ENCODE measurements around the gene KCTD17. TPM values are rescaled to one million over a fixed set of nuclear protein-coding genes. Genes with fewer than 3 reads are reported as not detected.

KCTD17 gene
- total RNA-seq, 1 experiment from 2014 or later: 29.4 TPM

DNA sequence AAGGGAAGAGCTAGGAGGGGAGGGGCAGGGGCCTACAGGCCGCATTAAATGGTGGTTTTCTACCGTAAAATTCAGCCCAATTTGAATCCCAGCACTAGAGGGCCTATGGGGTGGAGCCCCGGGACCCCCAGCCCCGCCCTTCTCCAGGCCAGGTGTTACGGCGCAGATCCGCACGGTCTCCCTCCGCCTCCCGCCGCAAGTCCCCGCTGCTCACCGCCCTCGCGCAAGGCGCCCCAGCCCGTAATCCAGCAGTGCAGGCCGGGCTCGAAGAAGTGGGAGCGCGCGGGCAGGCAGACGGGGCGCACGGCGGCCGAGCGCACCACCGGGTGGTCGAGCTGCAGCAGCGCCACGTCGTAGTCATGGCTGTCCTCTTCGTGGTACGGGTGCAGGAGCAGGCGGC, 17.3 kb downstream of the KCTD17 start:
- Mint-ChIP-seq H3K27me3 (ENCODE audit: low read depth) (peaks cover 39% of the 10 kb centered on the region), H3K9me3 (no peaks in the 10 kb centered on the region), H3K4me1 (peaks cover 2% of the 10 kb centered on the region; the same call in 1 of the 2 replicates), H3K36me3 (no peaks in the 10 kb centered on the region), H3K4me3 (peak overlapping the region; percentile 45), H3K27ac (no peak overlapping the region)
- ChIA-PET CTCF (interaction anchor here (0.7 to 2.3 kb wide), 13 partner anchors 13 to 389 kb away, joined by 3 to 8 read pairs (median 4); partner anchors contain the start of gene KCTD17), POLR2A (no interaction called here)
- peak; percentile 78 for DNase-seq (ENCODE audit: low spot score)
- ATAC-seq: peak; percentile 91
- TF ChIP-seq OVOL2 (CRISPR knock-in tag; IDR thresholded peaks at IDR 0.05; ENCODE audit: borderline replicate concordance) (no peak), GABPB1 (CRISPR knock-in tag; IDR thresholded peaks at IDR 0.05) (no peak), ZNF423 (CRISPR knock-in tag; IDR thresholded peaks at IDR 0.05) (peak; percentile 46; the same call in 1 of the 2 replicates), FOXJ3 (CRISPR knock-in tag; IDR thresholded peaks at IDR 0.05; ENCODE audit: borderline replicate concordance) (no peak), ZNF416 (CRISPR knock-in tag; IDR thresholded peaks at IDR 0.05) (no peak), JUN (CRISPR knock-in tag; IDR thresholded peaks at IDR 0.05) (no peak), TP53 (CRISPR knock-in tag; IDR thresholded peaks at IDR 0.05) (peak; percentile 74), ELF4 (CRISPR knock-in tag; IDR thresholded peaks at IDR 0.05; ENCODE audit: low read depth) (no peak), EMX1 (CRISPR knock-in tag; IDR thresholded peaks at IDR 0.05) (0 out of 2 replicates have a peak, but pooled peaks have one; percentile 55), GRHL2 (CRISPR knock-in tag; IDR thresholded peaks at IDR 0.05; ENCODE audit: insufficient replicate concordance, severe bottlenecking) (no peak), ZBTB21 (CRISPR knock-in tag; IDR thresholded peaks at IDR 0.05; ENCODE audit: borderline replicate concordance) (no peak), NR2C2 (CRISPR knock-in tag; IDR thresholded peaks at IDR 0.05) (no peak)
- TF ChIP-seq, protein P1, sequence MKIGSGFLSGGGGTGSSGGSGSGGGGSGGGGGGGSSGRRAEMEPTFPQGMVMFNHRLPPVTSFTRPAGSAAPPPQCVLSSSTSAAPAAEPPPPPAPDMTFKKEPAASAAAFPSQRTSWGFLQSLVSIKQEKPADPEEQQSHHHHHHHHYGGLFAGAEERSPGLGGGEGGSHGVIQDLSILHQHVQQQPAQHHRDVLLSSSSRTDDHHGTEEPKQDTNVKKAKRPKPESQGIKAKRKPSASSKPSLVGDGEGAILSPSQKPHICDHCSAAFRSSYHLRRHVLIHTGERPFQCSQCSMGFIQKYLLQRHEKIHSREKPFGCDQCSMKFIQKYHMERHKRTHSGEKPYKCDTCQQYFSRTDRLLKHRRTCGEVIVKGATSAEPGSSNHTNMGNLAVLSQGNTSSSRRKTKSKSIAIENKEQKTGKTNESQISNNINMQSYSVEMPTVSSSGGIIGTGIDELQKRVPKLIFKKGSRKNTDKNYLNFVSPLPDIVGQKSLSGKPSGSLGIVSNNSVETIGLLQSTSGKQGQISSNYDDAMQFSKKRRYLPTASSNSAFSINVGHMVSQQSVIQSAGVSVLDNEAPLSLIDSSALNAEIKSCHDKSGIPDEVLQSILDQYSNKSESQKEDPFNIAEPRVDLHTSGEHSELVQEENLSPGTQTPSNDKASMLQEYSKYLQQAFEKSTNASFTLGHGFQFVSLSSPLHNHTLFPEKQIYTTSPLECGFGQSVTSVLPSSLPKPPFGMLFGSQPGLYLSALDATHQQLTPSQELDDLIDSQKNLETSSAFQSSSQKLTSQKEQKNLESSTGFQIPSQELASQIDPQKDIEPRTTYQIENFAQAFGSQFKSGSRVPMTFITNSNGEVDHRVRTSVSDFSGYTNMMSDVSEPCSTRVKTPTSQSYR (CRISPR knock-in tag; IDR thresholded peaks at IDR 0.05): 0 out of 2 replicates have a peak, but pooled peaks have one; percentile 62
- TF ChIP-seq, protein P2, sequence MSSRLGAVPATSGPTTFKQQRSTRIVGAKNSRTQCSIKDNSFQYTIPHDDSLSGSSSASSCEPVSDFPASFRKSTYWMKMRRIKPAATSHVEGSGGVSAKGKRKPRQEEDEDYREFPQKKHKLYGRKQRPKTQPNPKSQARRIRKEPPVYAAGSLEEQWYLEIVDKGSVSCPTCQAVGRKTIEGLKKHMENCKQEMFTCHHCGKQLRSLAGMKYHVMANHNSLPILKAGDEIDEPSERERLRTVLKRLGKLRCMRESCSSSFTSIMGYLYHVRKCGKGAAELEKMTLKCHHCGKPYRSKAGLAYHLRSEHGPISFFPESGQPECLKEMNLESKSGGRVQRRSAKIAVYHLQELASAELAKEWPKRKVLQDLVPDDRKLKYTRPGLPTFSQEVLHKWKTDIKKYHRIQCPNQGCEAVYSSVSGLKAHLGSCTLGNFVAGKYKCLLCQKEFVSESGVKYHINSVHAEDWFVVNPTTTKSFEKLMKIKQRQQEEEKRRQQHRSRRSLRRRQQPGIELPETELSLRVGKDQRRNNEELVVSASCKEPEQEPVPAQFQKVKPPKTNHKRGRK (CRISPR knock-in tag; IDR thresholded peaks at IDR 0.05; ENCODE audit: borderline replicate concordance): no peak
- TF ChIP-seq, protein P3, sequence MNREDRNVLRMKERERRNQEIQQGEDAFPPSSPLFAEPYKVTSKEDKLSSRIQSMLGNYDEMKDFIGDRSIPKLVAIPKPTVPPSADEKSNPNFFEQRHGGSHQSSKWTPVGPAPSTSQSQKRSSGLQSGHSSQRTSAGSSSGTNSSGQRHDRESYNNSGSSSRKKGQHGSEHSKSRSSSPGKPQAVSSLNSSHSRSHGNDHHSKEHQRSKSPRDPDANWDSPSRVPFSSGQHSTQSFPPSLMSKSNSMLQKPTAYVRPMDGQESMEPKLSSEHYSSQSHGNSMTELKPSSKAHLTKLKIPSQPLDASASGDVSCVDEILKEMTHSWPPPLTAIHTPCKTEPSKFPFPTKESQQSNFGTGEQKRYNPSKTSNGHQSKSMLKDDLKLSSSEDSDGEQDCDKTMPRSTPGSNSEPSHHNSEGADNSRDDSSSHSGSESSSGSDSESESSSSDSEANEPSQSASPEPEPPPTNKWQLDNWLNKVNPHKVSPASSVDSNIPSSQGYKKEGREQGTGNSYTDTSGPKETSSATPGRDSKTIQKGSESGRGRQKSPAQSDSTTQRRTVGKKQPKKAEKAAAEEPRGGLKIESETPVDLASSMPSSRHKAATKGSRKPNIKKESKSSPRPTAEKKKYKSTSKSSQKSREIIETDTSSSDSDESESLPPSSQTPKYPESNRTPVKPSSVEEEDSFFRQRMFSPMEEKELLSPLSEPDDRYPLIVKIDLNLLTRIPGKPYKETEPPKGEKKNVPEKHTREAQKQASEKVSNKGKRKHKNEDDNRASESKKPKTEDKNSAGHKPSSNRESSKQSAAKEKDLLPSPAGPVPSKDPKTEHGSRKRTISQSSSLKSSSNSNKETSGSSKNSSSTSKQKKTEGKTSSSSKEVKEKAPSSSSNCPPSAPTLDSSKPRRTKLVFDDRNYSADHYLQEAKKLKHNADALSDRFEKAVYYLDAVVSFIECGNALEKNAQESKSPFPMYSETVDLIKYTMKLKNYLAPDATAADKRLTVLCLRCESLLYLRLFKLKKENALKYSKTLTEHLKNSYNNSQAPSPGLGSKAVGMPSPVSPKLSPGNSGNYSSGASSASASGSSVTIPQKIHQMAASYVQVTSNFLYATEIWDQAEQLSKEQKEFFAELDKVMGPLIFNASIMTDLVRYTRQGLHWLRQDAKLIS (CRISPR knock-in tag; IDR thresholded peaks at IDR 0.05; ENCODE audit: borderline replicate concordance): no peak
- TF ChIP-seq, protein P4, sequence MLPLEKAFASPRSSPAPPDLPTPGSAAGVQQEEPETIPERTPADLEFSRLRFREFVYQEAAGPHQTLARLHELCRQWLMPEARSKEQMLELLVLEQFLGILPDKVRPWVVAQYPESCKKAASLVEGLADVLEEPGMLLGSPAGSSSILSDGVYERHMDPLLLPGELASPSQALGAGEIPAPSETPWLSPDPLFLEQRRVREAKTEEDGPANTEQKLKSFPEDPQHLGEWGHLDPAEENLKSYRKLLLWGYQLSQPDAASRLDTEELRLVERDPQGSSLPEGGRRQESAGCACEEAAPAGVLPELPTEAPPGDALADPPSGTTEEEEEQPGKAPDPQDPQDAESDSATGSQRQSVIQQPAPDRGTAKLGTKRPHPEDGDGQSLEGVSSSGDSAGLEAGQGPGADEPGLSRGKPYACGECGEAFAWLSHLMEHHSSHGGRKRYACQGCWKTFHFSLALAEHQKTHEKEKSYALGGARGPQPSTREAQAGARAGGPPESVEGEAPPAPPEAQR (CRISPR knock-in tag; IDR thresholded peaks at IDR 0.05): no peak
- TF ChIP-seq, protein P5, sequence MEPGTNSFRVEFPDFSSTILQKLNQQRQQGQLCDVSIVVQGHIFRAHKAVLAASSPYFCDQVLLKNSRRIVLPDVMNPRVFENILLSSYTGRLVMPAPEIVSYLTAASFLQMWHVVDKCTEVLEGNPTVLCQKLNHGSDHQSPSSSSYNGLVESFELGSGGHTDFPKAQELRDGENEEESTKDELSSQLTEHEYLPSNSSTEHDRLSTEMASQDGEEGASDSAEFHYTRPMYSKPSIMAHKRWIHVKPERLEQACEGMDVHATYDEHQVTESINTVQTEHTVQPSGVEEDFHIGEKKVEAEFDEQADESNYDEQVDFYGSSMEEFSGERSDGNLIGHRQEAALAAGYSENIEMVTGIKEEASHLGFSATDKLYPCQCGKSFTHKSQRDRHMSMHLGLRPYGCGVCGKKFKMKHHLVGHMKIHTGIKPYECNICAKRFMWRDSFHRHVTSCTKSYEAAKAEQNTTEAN (CRISPR knock-in tag; IDR thresholded peaks at IDR 0.05): peak; percentile 43; the same call in 1 of the 2 replicates
- TF ChIP-seq, protein P6, sequence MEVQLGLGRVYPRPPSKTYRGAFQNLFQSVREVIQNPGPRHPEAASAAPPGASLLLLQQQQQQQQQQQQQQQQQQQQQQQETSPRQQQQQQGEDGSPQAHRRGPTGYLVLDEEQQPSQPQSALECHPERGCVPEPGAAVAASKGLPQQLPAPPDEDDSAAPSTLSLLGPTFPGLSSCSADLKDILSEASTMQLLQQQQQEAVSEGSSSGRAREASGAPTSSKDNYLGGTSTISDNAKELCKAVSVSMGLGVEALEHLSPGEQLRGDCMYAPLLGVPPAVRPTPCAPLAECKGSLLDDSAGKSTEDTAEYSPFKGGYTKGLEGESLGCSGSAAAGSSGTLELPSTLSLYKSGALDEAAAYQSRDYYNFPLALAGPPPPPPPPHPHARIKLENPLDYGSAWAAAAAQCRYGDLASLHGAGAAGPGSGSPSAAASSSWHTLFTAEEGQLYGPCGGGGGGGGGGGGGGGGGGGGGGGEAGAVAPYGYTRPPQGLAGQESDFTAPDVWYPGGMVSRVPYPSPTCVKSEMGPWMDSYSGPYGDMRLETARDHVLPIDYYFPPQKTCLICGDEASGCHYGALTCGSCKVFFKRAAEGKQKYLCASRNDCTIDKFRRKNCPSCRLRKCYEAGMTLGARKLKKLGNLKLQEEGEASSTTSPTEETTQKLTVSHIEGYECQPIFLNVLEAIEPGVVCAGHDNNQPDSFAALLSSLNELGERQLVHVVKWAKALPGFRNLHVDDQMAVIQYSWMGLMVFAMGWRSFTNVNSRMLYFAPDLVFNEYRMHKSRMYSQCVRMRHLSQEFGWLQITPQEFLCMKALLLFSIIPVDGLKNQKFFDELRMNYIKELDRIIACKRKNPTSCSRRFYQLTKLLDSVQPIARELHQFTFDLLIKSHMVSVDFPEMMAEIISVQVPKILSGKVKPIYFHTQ (CRISPR knock-in tag; IDR thresholded peaks at IDR 0.05): no peak
- TF ChIP-seq, protein P7, sequence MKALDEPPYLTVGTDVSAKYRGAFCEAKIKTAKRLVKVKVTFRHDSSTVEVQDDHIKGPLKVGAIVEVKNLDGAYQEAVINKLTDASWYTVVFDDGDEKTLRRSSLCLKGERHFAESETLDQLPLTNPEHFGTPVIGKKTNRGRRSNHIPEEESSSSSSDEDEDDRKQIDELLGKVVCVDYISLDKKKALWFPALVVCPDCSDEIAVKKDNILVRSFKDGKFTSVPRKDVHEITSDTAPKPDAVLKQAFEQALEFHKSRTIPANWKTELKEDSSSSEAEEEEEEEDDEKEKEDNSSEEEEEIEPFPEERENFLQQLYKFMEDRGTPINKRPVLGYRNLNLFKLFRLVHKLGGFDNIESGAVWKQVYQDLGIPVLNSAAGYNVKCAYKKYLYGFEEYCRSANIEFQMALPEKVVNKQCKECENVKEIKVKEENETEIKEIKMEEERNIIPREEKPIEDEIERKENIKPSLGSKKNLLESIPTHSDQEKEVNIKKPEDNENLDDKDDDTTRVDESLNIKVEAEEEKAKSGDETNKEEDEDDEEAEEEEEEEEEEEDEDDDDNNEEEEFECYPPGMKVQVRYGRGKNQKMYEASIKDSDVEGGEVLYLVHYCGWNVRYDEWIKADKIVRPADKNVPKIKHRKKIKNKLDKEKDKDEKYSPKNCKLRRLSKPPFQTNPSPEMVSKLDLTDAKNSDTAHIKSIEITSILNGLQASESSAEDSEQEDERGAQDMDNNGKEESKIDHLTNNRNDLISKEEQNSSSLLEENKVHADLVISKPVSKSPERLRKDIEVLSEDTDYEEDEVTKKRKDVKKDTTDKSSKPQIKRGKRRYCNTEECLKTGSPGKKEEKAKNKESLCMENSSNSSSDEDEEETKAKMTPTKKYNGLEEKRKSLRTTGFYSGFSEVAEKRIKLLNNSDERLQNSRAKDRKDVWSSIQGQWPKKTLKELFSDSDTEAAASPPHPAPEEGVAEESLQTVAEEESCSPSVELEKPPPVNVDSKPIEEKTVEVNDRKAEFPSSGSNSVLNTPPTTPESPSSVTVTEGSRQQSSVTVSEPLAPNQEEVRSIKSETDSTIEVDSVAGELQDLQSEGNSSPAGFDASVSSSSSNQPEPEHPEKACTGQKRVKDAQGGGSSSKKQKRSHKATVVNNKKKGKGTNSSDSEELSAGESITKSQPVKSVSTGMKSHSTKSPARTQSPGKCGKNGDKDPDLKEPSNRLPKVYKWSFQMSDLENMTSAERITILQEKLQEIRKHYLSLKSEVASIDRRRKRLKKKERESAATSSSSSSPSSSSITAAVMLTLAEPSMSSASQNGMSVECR (CRISPR knock-in tag; IDR thresholded peaks at IDR 0.05; ENCODE audit: borderline replicate concordance): no peak; the same call in 1 of the 2 replicates

Measured in WTC11 (cell line).